ENCODE measurements around the gene GPA33.

Gene GPA33

GRCh38 chr1:167090314-167090942 is at the start of gene GPA33:
Gene GPA33 (minus strand): TSS chr1:167090377. CDS start chr1:167090287, 90 bp downstream.
- DNase-seq: peak; percentile 53

GRCh38 chr1:167138703-167139102 is 48.5 kb upstream of the GPA33 start:
- DNase-seq: no peak

DNA sequence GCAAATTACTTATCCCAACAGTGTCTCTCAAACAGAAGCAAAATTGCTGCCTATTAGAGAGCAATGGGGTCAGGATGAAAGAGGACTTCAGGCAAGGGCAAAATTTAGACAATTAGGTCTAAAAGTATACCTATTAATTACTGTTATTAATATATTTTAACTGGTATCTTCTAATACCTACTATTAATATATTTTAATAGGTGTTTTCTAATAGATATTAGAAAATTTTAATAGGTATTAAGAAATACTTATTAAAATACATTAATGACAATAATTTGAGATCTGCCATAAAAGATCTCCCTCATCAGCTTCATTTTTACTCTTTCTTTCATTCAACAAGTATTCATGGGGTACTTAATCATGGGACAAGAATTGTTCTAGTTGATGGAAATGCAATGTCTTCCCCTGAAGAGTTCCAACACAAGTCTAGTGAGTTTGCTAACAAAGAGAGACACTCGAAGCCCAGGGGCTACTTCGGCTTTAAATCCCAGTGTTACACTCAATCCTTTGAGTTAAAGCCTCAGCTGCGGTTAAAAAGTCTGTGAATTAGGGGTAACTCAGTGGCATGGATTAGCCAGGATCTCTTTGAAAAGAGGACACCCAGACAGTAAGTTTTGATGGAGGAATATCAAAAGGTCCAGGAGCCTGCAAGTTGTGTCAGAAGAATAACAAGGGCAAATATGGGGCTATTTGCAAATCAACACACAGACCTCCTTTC is 47.8 kb upstream of the GPA33 start:
- DNase-seq: no peak

GRCh38 chr1:167137332-167137781 is 47.2 kb upstream of the GPA33 start:
- DNase-seq: no peak

GRCh38 chr1:167136806-167137205 is 46.6 kb upstream of the GPA33 start:
- no peak for DNase-seq

- DNase-seq: no peak
These were observed 46.0 kb upstream of the GPA33 start for GRCh38 chr1:167136191-167136614.

GRCh38 chr1:167135281-167135840 is 45.2 kb upstream of the GPA33 start:
- no peak for DNase-seq

DNA sequence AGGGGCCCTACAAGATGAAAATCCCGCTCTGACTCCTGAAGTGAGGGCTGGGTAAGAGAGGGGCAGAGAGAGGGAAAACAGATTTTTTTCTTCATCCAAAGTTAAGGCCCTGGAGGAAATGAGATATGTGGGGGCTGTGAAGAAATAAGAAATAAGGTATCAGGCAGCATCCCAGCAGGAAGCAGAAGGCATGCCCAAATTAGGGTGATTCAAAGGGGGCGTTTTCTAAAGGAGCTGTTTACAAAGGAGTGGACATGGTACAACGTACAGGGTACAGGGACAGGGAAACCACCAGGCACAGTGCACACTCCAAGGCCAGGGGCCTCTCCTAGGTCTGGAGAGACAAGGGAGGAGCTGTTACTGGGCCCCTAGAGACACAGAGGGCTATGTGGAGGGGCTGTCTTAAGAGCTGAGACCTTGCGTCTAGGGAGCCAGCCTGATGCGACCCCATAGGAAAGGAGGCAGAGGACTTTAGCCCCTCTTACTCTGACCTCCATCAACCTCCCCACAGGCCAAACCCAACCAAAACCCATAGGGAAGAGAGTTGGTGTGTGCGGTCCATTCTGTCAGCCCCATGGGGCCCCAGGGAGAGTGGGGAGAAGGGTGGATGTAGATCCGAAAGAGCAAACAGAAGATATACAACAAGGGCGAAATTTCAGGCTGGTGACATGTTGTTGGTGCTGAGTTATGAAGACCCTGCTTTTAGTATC is 42.3 kb upstream of the GPA33 start:
- DNase-seq: no peak

DNA sequence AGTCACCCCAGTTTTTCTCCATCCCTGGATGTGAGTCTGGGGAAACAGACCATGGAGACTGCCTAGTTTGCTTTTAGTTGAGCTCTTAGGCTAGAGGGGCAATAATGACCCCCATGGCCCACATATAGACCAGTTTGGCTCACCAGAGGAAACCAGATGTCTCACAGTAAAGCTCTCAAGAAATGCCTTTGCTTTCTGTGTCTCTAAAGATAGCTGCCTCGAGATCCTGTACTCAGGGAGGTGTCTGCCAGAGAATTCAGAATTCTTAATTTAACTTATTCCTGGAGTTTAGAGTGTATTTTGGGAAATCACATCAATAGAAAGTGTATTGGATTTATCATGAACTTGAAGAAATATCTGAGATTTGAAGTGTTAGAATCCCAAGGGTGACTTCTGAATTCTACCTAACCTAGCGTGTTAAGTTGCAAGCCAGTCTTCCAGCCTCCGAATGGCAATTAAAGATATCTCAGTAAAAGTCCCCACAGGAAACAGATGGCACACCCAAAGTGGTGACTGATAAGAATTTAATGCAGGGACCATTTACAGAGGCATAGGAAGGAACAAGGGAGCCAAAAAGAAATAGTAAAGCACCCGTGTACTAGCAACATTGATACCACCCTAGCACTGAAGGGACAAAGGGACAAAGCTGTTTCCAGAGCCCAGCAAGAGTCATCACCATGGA is 40.8 kb upstream of the GPA33 start:
- peak; percentile 52 for DNase-seq

- no peak for DNase-seq
These were observed 38.4 kb upstream of the GPA33 start for GRCh38 chr1:167128261-167129227.

GRCh38 chr1:167127661-167128060 is 37.5 kb upstream of the GPA33 start:
- DNase-seq: no peak

- DNase-seq: no peak
These were observed 37.1 kb upstream of the GPA33 start for GRCh38 chr1:167127236-167127635.

DNA sequence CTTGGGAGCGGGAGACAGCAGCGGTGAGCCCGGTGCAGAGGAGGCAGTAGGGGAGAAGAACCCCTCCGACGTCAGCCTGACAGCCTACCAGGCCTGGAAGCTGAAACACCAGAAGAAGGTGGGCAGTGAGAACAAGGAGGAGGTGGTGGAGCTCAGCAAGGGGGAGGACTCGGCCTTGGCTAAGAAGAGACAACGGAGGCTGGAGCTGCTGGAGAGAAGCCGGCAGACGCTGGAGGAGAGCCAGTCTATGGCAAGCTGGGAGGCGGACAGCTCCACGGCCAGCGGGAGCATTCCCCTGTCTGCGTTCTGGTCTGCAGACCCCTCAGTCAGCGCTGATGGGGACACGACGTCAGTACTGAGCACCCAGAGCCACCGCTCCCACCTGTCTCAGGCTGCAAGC is 36.6 kb upstream of the GPA33 start:
- no peak for DNase-seq

GRCh38 chr1:167126317-167126716 is 36.1 kb upstream of the GPA33 start:
- DNase-seq: no peak

DNA sequence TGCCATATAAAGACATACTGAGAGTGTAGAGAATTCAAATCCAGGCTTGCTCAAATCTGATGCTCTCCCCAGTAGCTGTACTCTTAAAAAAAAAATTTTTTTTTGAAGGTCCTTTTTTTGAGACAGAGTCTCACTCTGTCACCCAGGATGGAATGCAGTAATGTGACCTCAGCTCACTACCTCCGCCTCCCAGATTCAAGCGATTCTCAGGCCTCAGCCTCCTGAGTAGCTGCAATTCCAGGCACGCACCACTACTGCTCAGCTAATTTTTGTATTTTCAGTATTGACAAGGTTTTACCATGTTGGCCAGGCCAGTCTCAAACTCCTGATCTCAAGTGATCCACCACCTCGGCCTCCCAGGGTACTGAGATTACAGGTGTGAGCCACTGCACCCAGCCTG is 32.4 kb upstream of the GPA33 start:
- no peak for DNase-seq

GRCh38 chr1:167122121-167122480 is 31.9 kb upstream of the GPA33 start:
- no peak for DNase-seq

GRCh38 chr1:167121375-167122120 is 31.4 kb upstream of the GPA33 start:
- DNase-seq: no peak

GRCh38 chr1:167120899-167121298 is 30.7 kb upstream of the GPA33 start:
- DNase-seq: no peak

DNA sequence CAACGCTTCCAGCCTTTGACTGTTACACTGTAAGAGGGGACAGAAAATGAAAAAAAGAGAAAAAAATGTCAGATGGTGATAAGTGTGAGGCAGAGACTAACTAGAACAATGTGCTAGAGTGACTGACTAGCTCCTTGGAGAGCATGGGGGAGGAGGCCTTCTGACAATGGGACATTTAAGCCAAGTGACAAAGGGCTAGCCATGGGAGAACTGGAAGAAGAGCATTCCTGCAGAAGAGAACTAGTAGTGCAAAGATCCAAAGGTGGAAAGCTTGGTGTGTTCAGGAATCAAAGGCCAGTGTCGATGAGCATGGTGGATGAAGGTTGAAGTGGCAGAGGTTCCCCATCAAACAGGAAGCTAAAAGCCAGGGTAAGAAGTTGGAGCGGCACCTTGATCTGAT is 29.5 kb upstream of the GPA33 start:
- no peak for DNase-seq

DNA sequence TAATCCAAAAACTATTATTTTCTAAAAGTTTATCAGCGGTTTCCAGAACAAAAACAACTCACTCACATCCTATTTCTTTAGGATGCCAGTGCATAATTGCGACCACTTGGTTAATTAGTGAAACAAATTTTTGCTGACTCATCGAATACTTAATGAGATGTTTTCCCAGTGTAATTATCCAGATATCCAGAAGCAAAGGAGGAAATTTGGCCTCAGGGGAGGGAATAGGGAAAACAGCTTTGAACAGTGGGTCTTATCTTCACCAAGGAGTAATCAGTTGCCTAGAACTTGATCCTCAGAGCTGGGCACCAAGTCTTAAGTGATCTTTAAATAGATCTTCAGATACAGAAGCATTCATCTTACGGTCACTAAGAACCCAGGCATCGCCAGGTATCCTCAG is 28.0 kb upstream of the GPA33 start:
- no peak for DNase-seq

DNA sequence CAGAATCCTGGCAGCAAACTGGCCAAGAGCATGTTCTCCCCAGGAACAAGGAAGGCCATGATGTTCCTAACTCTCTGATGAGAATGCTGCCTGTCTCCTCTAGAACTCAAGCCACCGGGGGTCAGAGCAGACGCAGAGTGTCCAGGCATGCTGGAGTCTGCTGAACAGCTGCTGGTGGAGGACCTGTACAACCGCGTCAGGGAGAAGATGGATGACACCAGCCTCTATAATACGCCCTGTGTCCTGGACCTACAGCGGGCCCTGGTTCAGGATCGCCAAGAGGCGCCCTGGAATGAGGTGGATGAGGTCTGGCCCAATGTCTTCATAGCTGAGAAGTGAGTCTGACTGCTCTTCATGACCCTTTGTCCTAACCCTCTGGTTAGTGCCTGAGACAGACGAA is 27.0 kb upstream of the GPA33 start:
- no peak for DNase-seq
